ENCODE data around the gene PPP3CA.

The PPP3CA gene

GRCh38 chr4:101315786-101316185, 31.5 kb downstream of the PPP3CA start:
- ChIA-PET POLR2A (no interaction called here), CTCF (no interaction called here)
- Histone ChIP-seq H3K4me1 (ENCODE audit: control extremely low read depth in 1 of 4, control insufficient read depth in 4 of 4, insufficient read depth in 4 of 4, low read length in 3 of 4) (peaks cover 0 to 3% (median 0%) of the 10 kb centered on the region in 4 experiments), H3K36me3 (ENCODE audit: control insufficient read depth in 4 of 4, insufficient read depth in 4 of 4, low read length in 3 of 4) (no peaks in the 10 kb centered on the region), H3K27me3 (replicated peaks in 2 of 5; ENCODE audit: control insufficient read depth in 4 of 5, insufficient read depth in 5 of 5, low read length in 4 of 5) (no peaks in the 10 kb centered on the region), H3K4me3 (ENCODE audit: control insufficient read depth in 1 of 7, extremely low read depth in 1 of 7, insufficient read depth in 4 of 7, low read depth in 2 of 7, low read length in 6 of 7) (no peak overlapping the region), H3K27ac (ENCODE audit: insufficient read depth in 1 of 2, low read depth in 1 of 2, low read length in 2 of 2, poor library complexity in 1 of 2, severe bottlenecking in 2 of 2) (no peak overlapping the region), H3K9me3 (ENCODE audit: control extremely low read depth in 1 of 5, control insufficient read depth in 4 of 5, insufficient read depth in 2 of 5, low read depth in 1 of 5, low read length in 4 of 5) (peaks cover 0 to 2% (median 0%) of the 10 kb centered on the region in 5 experiments)
- DNase-seq: no peak
- 100% methylated on average over 2 of the region's 3 CpGs for WGBS (ENCODE audit: insufficient coverage)

- Histone ChIP-seq H3K36me3 (ENCODE audit: control insufficient read depth in 4 of 4, insufficient read depth in 4 of 4, low read length in 3 of 4) (no peaks in the 10 kb centered on the region), H3K27me3 (replicated peaks in 2 of 5; ENCODE audit: control insufficient read depth in 4 of 5, insufficient read depth in 5 of 5, low read length in 4 of 5) (no peaks in the 10 kb centered on the region), H3K9me3 (ENCODE audit: control extremely low read depth in 1 of 5, control insufficient read depth in 4 of 5, insufficient read depth in 2 of 5, low read depth in 1 of 5, low read length in 4 of 5) (peaks cover 0 to 2% (median 0%) of the 10 kb centered on the region in 5 experiments), H3K4me3 (ENCODE audit: control insufficient read depth in 1 of 7, extremely low read depth in 1 of 7, insufficient read depth in 4 of 7, low read depth in 2 of 7, low read length in 6 of 7) (no peak overlapping the region), H3K4me1 (ENCODE audit: control extremely low read depth in 1 of 4, control insufficient read depth in 4 of 4, insufficient read depth in 4 of 4, low read length in 3 of 4) (peaks cover 0 to 3% (median 2%) of the 10 kb centered on the region in 4 experiments), H3K27ac (ENCODE audit: insufficient read depth in 1 of 2, low read depth in 1 of 2, low read length in 2 of 2, poor library complexity in 1 of 2, severe bottlenecking in 2 of 2) (no peak overlapping the region)
- WGBS (ENCODE audit: insufficient coverage): 90% methylated on average over 1 of the region's 2 CpGs
- ChIA-PET CTCF (no interaction called here), POLR2A (interaction anchor here (0.8 kb wide), 1 partner anchor 9 kb away, joined by 4 read pairs; no protein-coding TSS in a partner anchor)
- DNase-seq: no peak
Observed at GRCh38 chr4:101315041-101315440, 32.3 kb downstream of the PPP3CA start.

GRCh38 chr4:101309925-101310324, 37.4 kb downstream of the PPP3CA start:
- Histone ChIP-seq H3K27ac (ENCODE audit: insufficient read depth in 1 of 2, low read depth in 1 of 2, low read length in 2 of 2, poor library complexity in 1 of 2, severe bottlenecking in 2 of 2) (no peak overlapping the region), H3K4me3 (ENCODE audit: control insufficient read depth in 1 of 7, extremely low read depth in 1 of 7, insufficient read depth in 4 of 7, low read depth in 2 of 7, low read length in 6 of 7) (no peak overlapping the region)
- POLR2A ChIA-PET: interaction anchor here (0.9 kb wide), 1 partner anchor 9 kb away, joined by 4 read pairs; no protein-coding TSS in a partner anchor

DNA sequence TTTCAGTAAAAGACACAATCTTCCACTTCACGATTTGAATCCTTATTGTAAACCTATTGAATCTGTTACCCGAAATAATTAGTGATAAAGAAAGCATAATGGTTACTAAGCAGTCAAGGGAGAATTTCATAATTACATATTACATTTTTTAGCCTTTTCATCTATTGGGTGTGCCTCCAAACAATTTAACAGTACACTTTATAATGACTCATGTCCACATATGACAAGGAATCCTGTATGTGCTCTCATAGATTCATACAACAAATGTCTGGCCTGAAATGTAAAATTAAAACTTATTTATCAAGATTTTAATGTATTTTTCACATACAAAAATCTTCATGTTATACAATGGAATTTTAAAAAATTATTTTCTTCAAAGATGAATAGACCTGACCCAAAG, 39.4 kb downstream of the PPP3CA start:
- ChIA-PET POLR2A (no interaction called here), CTCF (no interaction called here)
- H3K4me1 ChIP-seq (ENCODE audit: control extremely low read depth in 1 of 4, control insufficient read depth in 4 of 4, insufficient read depth in 4 of 4, low read length in 3 of 4): peaks cover 0 to 20% (median 11%) of the 10 kb centered on the region in 4 experiments
- H3K9me3 ChIP-seq (ENCODE audit: control extremely low read depth in 1 of 5, control insufficient read depth in 4 of 5, insufficient read depth in 2 of 5, low read depth in 1 of 5, low read length in 4 of 5): no peaks in the 10 kb centered on the region
- WGBS (ENCODE audit: insufficient coverage): no CpG with 5 or more reads among the region's 2 CpGs
- no peaks in the 10 kb centered on the region for H3K36me3 ChIP-seq (ENCODE audit: control insufficient read depth in 4 of 4, insufficient read depth in 4 of 4, low read length in 3 of 4)
- H3K27ac ChIP-seq (ENCODE audit: insufficient read depth in 1 of 2, low read depth in 1 of 2, low read length in 2 of 2, poor library complexity in 1 of 2, severe bottlenecking in 2 of 2): no peak overlapping the region
- no peaks in the 10 kb centered on the region for H3K27me3 ChIP-seq (replicated peaks in 2 of 5; ENCODE audit: control insufficient read depth in 4 of 5, insufficient read depth in 5 of 5, low read length in 4 of 5)
- H3K4me3 ChIP-seq (ENCODE audit: control insufficient read depth in 1 of 7, extremely low read depth in 1 of 7, insufficient read depth in 4 of 7, low read depth in 2 of 7, low read length in 6 of 7): no peak overlapping the region
- no peak for DNase-seq

More at GRCh38 chr4:101309925-101310324, 37.4 kb downstream of the PPP3CA start:
- Histone ChIP-seq H3K4me1 (ENCODE audit: control extremely low read depth in 1 of 4, control insufficient read depth in 4 of 4, insufficient read depth in 4 of 4, low read length in 3 of 4) (peaks cover 0 to 20% (median 11%) of the 10 kb centered on the region in 4 experiments), H3K27me3 (replicated peaks in 2 of 5; ENCODE audit: control insufficient read depth in 4 of 5, insufficient read depth in 5 of 5, low read length in 4 of 5) (no peaks in the 10 kb centered on the region), H3K36me3 (ENCODE audit: control insufficient read depth in 4 of 4, insufficient read depth in 4 of 4, low read length in 3 of 4) (no peaks in the 10 kb centered on the region), H3K9me3 (ENCODE audit: control extremely low read depth in 1 of 5, control insufficient read depth in 4 of 5, insufficient read depth in 2 of 5, low read depth in 1 of 5, low read length in 4 of 5) (no peaks in the 10 kb centered on the region)
- no CpG with 5 or more reads among the region's 4 CpGs for WGBS (ENCODE audit: insufficient coverage)
- CTCF ChIA-PET: no interaction called here
- DNase-seq: peak in 2 of 3 donors; percentile 49 to 58

DNA sequence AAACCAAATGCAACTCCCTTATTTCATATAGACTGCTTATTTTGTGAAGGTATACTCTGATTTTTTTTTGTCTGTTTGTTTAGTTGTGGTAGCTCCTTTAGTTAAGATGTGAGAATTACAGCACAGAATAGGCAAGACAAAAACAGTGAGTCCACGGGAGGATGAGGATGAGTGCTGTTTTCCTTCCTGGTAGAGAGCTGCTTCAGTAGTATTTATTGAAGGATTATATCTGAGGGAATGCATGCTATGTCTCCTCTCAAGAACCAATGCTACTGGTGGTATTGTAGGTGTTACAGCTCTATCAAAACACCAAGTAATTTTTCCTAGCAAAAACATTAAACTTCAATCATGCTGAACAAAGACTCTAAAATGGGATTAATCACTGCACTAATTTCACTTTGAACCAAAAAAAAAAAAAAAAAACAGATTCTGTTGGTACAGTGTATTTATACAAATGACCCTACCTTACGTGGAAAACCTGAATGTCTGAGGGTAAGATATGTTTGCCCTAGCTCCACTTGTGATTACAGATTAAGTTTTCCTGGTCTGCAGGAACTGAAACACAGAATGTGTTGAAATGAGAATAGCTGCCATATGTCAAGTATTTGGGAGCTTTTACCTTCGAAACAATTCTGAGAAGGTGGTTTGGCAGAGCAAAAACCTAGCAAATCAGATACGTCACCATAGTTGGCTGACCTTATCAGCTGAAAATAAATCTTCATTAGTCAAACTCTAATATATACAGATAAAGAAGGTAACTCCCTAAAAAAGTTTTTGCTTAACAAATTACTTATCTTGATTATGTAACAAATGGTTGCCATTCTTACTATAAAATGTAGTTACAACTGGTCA, 40.3 kb downstream of the PPP3CA start:
- Histone ChIP-seq H3K4me1 (ENCODE audit: control extremely low read depth in 1 of 4, control insufficient read depth in 4 of 4, insufficient read depth in 4 of 4, low read length in 3 of 4) (peaks cover 0 to 20% (median 11%) of the 10 kb centered on the region in 4 experiments), H3K27me3 (replicated peaks in 2 of 5; ENCODE audit: control insufficient read depth in 4 of 5, insufficient read depth in 5 of 5, low read length in 4 of 5) (no peaks in the 10 kb centered on the region), H3K36me3 (ENCODE audit: control insufficient read depth in 4 of 4, insufficient read depth in 4 of 4, low read length in 3 of 4) (no peaks in the 10 kb centered on the region), H3K9me3 (ENCODE audit: control extremely low read depth in 1 of 5, control insufficient read depth in 4 of 5, insufficient read depth in 2 of 5, low read depth in 1 of 5, low read length in 4 of 5) (no peaks in the 10 kb centered on the region), H3K27ac (ENCODE audit: insufficient read depth in 1 of 2, low read depth in 1 of 2, low read length in 2 of 2, poor library complexity in 1 of 2, severe bottlenecking in 2 of 2) (no peak overlapping the region), H3K4me3 (ENCODE audit: control insufficient read depth in 1 of 7, extremely low read depth in 1 of 7, insufficient read depth in 4 of 7, low read depth in 2 of 7, low read length in 6 of 7) (peak overlapping the region in 5 of 7 experiments; percentile 8 to 68 (median 50))
- DNase-seq: no peak
- POLR2A ChIA-PET: interaction anchor here (0.7 to 1.7 kb wide), 3 partner anchors 8 to 60 kb away, joined by 4 to 5 read pairs (median 5); partner anchors contain the start of gene PPP3CA
- CTCF ChIA-PET: interaction anchor here (1.3 to 1.5 kb wide), 3 partner anchors 15 to 41 kb away, joined by 3 to 6 read pairs (median 3); no protein-coding TSS in a partner anchor
- WGBS (ENCODE audit: insufficient coverage): 0% methylated on average over 1 of the region's 4 CpGs

DNA sequence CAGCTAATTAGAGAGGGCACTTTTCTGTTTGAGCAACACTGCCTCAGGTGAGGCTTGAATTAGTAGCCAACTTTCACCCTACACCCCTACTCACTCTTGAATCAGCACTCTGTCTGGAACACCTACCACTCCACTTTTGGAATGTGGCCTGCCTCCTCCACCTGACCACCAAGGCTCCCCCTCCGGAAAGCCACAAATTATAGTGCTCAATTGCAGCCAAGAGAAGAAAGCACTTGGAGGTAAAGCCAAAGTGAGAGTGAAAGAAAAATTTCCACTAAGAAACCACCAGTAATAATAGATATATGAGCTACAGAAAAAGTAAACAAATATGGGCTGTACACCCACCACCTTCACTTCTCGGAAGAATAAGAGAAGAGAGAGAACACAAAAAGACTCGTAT, 41.1 kb downstream of the PPP3CA start:
- Histone ChIP-seq H3K9me3 (ENCODE audit: control extremely low read depth in 1 of 5, control insufficient read depth in 4 of 5, insufficient read depth in 2 of 5, low read depth in 1 of 5, low read length in 4 of 5) (no peaks in the 10 kb centered on the region), H3K4me1 (ENCODE audit: control extremely low read depth in 1 of 4, control insufficient read depth in 4 of 4, insufficient read depth in 4 of 4, low read length in 3 of 4) (peaks cover 0 to 20% (median 11%) of the 10 kb centered on the region in 4 experiments), H3K36me3 (ENCODE audit: control insufficient read depth in 4 of 4, insufficient read depth in 4 of 4, low read length in 3 of 4) (no peaks in the 10 kb centered on the region), H3K27ac (ENCODE audit: insufficient read depth in 1 of 2, low read depth in 1 of 2, low read length in 2 of 2, poor library complexity in 1 of 2, severe bottlenecking in 2 of 2) (no peak overlapping the region), H3K27me3 (replicated peaks in 2 of 5; ENCODE audit: control insufficient read depth in 4 of 5, insufficient read depth in 5 of 5, low read length in 4 of 5) (no peaks in the 10 kb centered on the region), H3K4me3 (ENCODE audit: control insufficient read depth in 1 of 7, extremely low read depth in 1 of 7, insufficient read depth in 4 of 7, low read depth in 2 of 7, low read length in 6 of 7) (peak overlapping the region in 5 of 7 experiments; percentile 2 to 68 (median 50))
- 27% methylated on average over 2 of the region's 3 CpGs for WGBS (ENCODE audit: insufficient coverage)
- DNase-seq: peak in 2 of 3 donors; percentile 26 to 47
- POLR2A ChIA-PET: interaction anchor here (0.7 to 1.7 kb wide), 3 partner anchors 9 to 61 kb away, joined by 4 to 5 read pairs (median 5); partner anchors contain the start of gene PPP3CA
- CTCF ChIA-PET: interaction anchor here (1.3 to 1.5 kb wide), 3 partner anchors 14 to 42 kb away, joined by 3 to 6 read pairs (median 3); no protein-coding TSS in a partner anchor

- no peaks in the 10 kb centered on the region for H3K27me3 ChIP-seq (replicated peaks in 2 of 5; ENCODE audit: control insufficient read depth in 4 of 5, insufficient read depth in 5 of 5, low read length in 4 of 5)
- H3K27ac ChIP-seq (ENCODE audit: insufficient read depth in 1 of 2, low read depth in 1 of 2, low read length in 2 of 2, poor library complexity in 1 of 2, severe bottlenecking in 2 of 2): no peak overlapping the region
- ChIA-PET CTCF (no interaction called here), POLR2A (no interaction called here)
- H3K9me3 ChIP-seq (ENCODE audit: control extremely low read depth in 1 of 5, control insufficient read depth in 4 of 5, insufficient read depth in 2 of 5, low read depth in 1 of 5, low read length in 4 of 5): no peaks in the 10 kb centered on the region
- 100% methylated on average over 2 of the region's 2 CpGs for WGBS (ENCODE audit: insufficient coverage)
- no peak for DNase-seq
- peaks cover 0 to 16% (median 11%) of the 10 kb centered on the region in 4 experiments for H3K4me1 ChIP-seq (ENCODE audit: control extremely low read depth in 1 of 4, control insufficient read depth in 4 of 4, insufficient read depth in 4 of 4, low read length in 3 of 4)
- no peak overlapping the region for H3K4me3 ChIP-seq (ENCODE audit: control insufficient read depth in 1 of 7, extremely low read depth in 1 of 7, insufficient read depth in 4 of 7, low read depth in 2 of 7, low read length in 6 of 7)
- no peaks in the 10 kb centered on the region for H3K36me3 ChIP-seq (ENCODE audit: control insufficient read depth in 4 of 4, insufficient read depth in 4 of 4, low read length in 3 of 4)
Observed at GRCh38 chr4:101304916-101305315, 42.4 kb downstream of the PPP3CA start.

Measured in common myeloid progenitor, CD34-positive (primary cell).